Memory B cell (primary cell): ENCODE data around the gene OMD.
"Not testable (repeated sequence)": the region's sequence is repeated elsewhere in the genome, so short reads cannot be mapped to it uniquely, and the experiment has no call there.

Experiments used
- ATAC-seq: fragments of 150-1000 bp; cut with Tn5 transposase; 2 replicates; pipeline ENCODE4 v1.10.0; 2021; ENCODE audit warnings: low read depth, mild to moderate bottlenecking, moderate library complexity
- DNase-seq, 2 donors: peaks; one replicate each; pipeline ENCODE4 v3.0.0; 2022; ENCODE audit warnings: low spot score in 2 of 2
- H3K27ac Mint-ChIP-seq: one replicate; pipeline ENCODE4 v1.8.0; 2022; ENCODE audit warnings: mild to moderate bottlenecking, moderate library complexity, mixed read lengths
- H3K27me3 Mint-ChIP-seq: one replicate; pipeline ENCODE4 v1.8.0; 2022; ENCODE audit warnings: mixed read lengths
- H3K36me3 Mint-ChIP-seq: one replicate; pipeline ENCODE4 v1.8.0; 2022; ENCODE audit warnings: mild to moderate bottlenecking, mixed read lengths
- H3K4me1 Mint-ChIP-seq: one replicate; pipeline ENCODE4 v1.8.0; 2022; ENCODE audit warnings: mixed read lengths
- H3K4me3 Mint-ChIP-seq: one replicate; pipeline ENCODE4 v1.8.0; 2022; ENCODE audit warnings: mild to moderate bottlenecking, moderate library complexity, mixed read lengths
- H3K9me3 Mint-ChIP-seq: one replicate; pipeline ENCODE4 v1.8.0; 2022; ENCODE audit warnings: mixed read lengths

OMD gene

DNA sequence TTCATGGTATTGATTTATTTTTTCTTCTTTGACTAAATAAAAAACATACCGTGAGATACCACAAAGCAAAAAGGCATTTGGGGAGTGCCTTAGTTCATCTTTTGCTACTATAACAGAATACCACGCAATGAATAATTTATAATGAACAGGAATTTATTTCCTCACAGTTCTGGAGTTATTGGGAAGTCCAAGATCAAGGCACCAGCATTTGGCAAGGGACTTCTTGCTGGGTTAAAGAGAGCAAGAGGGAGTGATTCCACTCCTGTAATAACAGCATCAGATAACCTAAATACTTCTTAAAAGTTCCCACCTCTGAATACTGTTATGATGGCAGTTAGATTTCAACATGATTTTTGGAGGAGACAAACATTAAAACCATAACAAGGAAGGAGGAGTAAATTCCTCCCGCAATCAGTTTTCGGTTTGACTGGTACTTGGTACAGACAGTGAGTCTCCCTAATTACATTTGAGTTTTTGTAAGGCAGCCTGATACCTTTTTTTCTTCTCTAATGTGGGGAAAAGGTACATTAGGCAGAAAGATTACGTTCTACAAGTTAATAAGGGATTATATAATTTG lies 8.8 kb upstream of the OMD start:
- ATAC-seq (no peak), DNase-seq (no peak)
- no peaks in the 10 kb centered on the region for H3K4me1 Mint-ChIP-seq
- H3K4me3 Mint-ChIP-seq: no peak overlapping the region
- no peaks in the 10 kb centered on the region for H3K27me3 Mint-ChIP-seq
- no peaks in the 10 kb centered on the region for H3K9me3 Mint-ChIP-seq
- no peak overlapping the region for H3K27ac Mint-ChIP-seq
- peaks cover 3% of the 10 kb centered on the region for H3K36me3 Mint-ChIP-seq

- H3K9me3 Mint-ChIP-seq: no peaks in the 10 kb centered on the region
- no peak overlapping the region for H3K27ac Mint-ChIP-seq
- no peak overlapping the region for H3K4me3 Mint-ChIP-seq
- peaks cover 3% of the 10 kb centered on the region for H3K36me3 Mint-ChIP-seq
- no peak for ATAC-seq
- H3K27me3 Mint-ChIP-seq: no peaks in the 10 kb centered on the region
- no peak for DNase-seq
- no peaks in the 10 kb centered on the region for H3K4me1 Mint-ChIP-seq
These were observed 8.1 kb upstream of the OMD start for GRCh38 chr9:92432350-92432749.

DNA sequence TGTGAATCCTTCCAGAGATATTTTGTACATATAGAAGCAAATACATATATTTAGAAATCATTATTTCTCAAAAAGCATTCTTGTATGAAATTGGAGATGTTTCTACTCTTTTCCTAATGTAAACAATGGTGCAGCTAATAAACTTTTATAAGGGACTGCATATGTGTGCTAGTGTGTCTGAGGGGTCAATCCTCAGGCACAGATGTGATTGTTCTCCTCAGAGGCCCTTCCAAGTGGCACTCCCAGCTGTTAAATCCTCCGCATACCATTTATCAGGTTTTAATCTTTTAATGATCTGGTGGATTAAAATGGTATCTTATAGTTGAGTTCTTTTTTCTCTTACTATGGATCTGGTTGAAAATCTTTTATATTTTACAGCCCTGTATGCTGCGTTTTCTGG lies 5.6 kb upstream of the OMD start:
- Mint-ChIP-seq H3K4me1 (no peaks in the 10 kb centered on the region), H3K27me3 (no peaks in the 10 kb centered on the region), H3K4me3 (no peak overlapping the region), H3K9me3 (no peaks in the 10 kb centered on the region), H3K36me3 (peaks cover 3% of the 10 kb centered on the region), H3K27ac (no peak overlapping the region)
- no peak for DNase-seq
- no peak for ATAC-seq

GRCh38 chr9:92426501-92427145 lies 2.4 kb upstream of the OMD start:
- ATAC-seq: no peak
- peaks cover 3% of the 10 kb centered on the region for H3K36me3 Mint-ChIP-seq
- H3K4me1 Mint-ChIP-seq: no peaks in the 10 kb centered on the region
- no peak overlapping the region for H3K27ac Mint-ChIP-seq
- H3K4me3 Mint-ChIP-seq: no peak overlapping the region
- no peaks in the 10 kb centered on the region for H3K27me3 Mint-ChIP-seq
- no peaks in the 10 kb centered on the region for H3K9me3 Mint-ChIP-seq
- DNase-seq: no peak

DNA sequence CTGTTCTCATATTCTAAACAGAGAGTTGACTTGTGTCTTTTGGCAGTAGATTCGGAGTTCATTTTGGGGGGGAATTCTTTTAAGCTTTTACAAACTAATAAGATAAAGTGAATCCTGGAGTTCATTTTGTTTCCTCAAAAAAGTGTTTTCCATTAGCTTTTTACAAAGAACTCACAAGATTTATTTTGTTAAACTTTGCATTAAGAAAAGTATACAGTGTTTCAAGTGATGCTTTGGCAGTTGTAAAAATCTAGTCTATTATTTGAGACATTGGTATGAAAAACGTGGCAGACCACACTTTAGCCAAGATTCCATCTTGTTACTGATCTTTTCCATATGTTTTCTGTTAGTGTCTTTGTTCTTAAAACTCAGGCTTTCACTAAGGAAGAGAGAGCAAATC lies 1.2 kb upstream of the OMD start:
- Mint-ChIP-seq H3K9me3 (no peaks in the 10 kb centered on the region), H3K4me3 (no peak overlapping the region), H3K27ac (no peak overlapping the region), H3K36me3 (peaks cover under 1% of the 10 kb centered on the region), H3K27me3 (no peaks in the 10 kb centered on the region), H3K4me1 (no peaks in the 10 kb centered on the region)
- ATAC-seq: no peak
- no peak for DNase-seq

DNA sequence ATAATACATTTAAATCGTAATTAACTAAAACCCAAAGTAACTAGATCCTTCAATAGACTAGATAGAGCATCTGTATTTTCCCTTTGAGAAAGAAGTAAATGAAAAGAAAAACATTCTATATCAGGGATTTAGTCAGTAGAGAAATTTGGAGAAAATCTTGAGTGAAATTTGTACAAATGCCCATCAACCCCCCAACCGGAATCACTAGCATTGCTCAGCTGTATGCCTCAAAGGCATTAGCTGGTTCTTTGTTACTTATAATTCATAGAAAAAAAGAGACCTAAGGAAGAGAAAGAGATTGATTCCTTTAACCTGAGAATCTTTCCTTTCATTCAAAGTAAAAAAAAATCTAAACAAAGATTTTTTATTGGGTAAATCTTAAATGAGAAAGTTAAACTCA lies 659 bp downstream of the OMD start:
- H3K4me3 Mint-ChIP-seq: no peak overlapping the region
- no peaks in the 10 kb centered on the region for H3K4me1 Mint-ChIP-seq
- no peaks in the 10 kb centered on the region for H3K36me3 Mint-ChIP-seq
- DNase-seq: no peak
- ATAC-seq: no peak
- no peaks in the 10 kb centered on the region for H3K27me3 Mint-ChIP-seq
- H3K27ac Mint-ChIP-seq: no peak overlapping the region
- no peaks in the 10 kb centered on the region for H3K9me3 Mint-ChIP-seq

- Mint-ChIP-seq H3K4me3 (no peak overlapping the region), H3K4me1 (no peaks in the 10 kb centered on the region), H3K36me3 (no peaks in the 10 kb centered on the region), H3K27me3 (no peaks in the 10 kb centered on the region), H3K27ac (no peak overlapping the region), H3K9me3 (no peaks in the 10 kb centered on the region)
- ATAC-seq: no peak
- DNase-seq: no peak
These were observed 1.5 kb downstream of the OMD start for GRCh38 chr9:92422611-92423338.

DNA sequence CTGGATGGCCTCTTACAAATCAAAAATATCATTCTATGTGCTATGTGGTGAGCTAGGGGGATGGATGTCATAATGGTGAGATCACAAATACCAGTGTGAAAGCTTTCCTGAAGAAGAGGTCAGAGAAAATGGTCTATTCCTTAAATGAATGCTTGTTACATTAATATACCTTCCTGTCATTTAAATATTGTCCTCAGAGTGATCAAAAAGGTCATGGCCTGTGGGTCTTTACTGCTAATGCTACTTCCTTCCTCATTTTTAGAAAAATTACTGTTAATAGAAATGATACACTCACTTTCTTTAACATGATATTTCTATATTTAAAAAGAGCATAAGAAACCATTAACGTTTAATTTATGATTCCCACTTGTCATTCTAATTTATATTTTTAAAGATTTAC lies 9.7 kb downstream of the OMD start:
- no peaks in the 10 kb centered on the region for H3K27me3 Mint-ChIP-seq
- peaks cover 7% of the 10 kb centered on the region for H3K4me1 Mint-ChIP-seq
- H3K9me3 Mint-ChIP-seq: no peaks in the 10 kb centered on the region
- no peak overlapping the region for H3K27ac Mint-ChIP-seq
- no peak overlapping the region for H3K4me3 Mint-ChIP-seq
- no peak for DNase-seq
- peak; percentile 67 for ATAC-seq
- peaks cover 2% of the 10 kb centered on the region for H3K36me3 Mint-ChIP-seq

DNA sequence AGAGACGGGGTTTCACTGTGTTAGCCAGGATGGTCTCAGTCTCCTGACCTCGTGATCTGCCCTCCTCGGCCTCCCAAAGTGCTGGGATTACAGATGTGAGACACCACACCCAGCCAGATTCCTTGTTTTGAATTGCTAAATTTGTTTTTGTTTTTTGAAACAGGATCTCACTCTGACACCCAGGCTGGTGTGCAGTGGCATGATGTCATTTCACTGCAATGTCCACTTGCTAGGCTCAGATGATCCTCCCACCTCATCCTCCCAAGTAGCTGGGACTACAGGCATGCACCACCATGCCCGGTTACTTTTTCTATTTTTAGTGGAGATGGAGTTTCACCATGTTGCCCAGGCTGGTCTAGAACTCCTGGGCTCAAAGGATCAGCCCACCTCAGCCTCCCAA lies 13.1 kb downstream of the OMD start:
- H3K27ac Mint-ChIP-seq, DNase-seq, H3K27me3 Mint-ChIP-seq, H3K36me3 Mint-ChIP-seq, H3K9me3 Mint-ChIP-seq, H3K4me3 Mint-ChIP-seq, ATAC-seq: not testable (repeated sequence)
- peaks cover 15% of the 10 kb centered on the region for H3K4me1 Mint-ChIP-seq

GRCh38 chr9:92408747-92409478 lies 15.4 kb downstream of the OMD start:
- ATAC-seq (no peak), DNase-seq (no peak)
- Mint-ChIP-seq H3K4me3 (no peak overlapping the region), H3K9me3 (peaks cover 2% of the 10 kb centered on the region), H3K36me3 (peaks cover 2% of the 10 kb centered on the region), H3K4me1 (peaks cover 12% of the 10 kb centered on the region), H3K27me3 (no peaks in the 10 kb centered on the region), H3K27ac (no peak overlapping the region)

DNA sequence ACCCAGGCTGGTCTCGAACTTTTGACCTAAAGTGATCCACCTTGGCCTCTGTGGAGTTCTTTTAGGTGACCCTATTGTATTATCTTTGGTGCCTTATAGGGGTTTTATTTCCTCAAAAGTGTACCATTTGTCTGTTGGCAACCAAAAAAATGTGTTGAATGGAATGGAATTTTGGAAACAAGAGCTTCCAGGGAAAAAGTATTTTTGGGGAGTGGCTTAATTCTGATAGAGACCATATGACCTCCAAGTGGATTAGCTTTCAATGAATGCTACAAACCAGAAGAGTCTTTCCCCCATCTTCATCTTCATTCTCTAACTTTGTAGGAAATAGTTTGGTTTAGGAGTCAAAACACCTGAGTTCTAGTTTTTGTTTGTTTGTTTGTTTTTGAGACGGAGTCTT lies 16.5 kb downstream of the OMD start:
- Mint-ChIP-seq H3K4me1 (peaks cover 12% of the 10 kb centered on the region), H3K4me3 (no peak overlapping the region), H3K36me3 (no peaks in the 10 kb centered on the region), H3K27me3 (no peaks in the 10 kb centered on the region), H3K9me3 (peaks cover 2% of the 10 kb centered on the region), H3K27ac (no peak overlapping the region)
- ATAC-seq (no peak), DNase-seq (no peak)

DNA sequence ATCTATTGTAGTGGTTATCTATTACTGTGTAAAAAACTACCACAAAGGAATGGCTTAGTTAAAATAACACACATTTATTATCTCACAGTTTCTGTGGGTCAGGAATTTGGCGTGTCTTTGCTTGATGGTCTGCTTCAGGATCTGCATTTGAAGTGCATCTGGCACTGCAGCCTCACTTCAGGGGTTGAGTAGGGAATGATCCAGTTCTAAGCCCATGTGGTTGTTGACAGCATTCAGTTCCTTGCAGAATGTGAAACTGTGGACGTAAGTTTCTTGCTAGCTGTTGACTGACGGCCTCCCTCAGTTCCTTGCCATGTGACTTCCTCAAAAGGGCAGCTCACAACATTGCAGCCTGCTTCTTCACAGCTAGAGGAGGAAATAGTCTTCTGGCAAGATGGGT lies 17.8 kb downstream of the OMD start:
- H3K36me3 Mint-ChIP-seq: no peaks in the 10 kb centered on the region
- H3K4me1 Mint-ChIP-seq: peaks cover 12% of the 10 kb centered on the region
- ATAC-seq: peak; percentile 99
- peak overlapping the region; percentile 44 for H3K4me3 Mint-ChIP-seq
- no peaks in the 10 kb centered on the region for H3K27me3 Mint-ChIP-seq
- DNase-seq: peak; percentile 20 to 27
- peaks cover 2% of the 10 kb centered on the region for H3K9me3 Mint-ChIP-seq
- peak overlapping the region; percentile 65 for H3K27ac Mint-ChIP-seq

DNA sequence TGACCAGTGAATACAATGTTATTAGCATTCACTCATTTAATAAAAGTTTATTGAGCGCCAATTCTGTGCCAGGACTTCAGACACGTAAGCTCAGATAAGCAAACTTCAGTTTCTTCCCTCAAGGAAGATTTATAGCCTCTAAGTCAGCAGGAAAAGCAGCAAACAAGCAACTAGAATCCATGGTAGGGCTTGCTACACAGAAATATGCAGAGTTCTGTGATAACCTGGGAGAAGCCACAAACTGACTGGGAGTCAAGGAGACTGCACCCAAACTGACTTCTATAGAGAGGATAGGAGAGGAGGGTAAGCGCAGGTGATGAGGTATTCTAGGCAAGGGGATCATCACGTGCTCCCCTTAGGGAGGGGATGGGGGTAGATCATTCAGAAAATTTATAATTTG lies 18.5 kb downstream of the OMD start:
- no peaks in the 10 kb centered on the region for H3K36me3 Mint-ChIP-seq
- H3K4me3 Mint-ChIP-seq: peak overlapping the region; percentile 44
- H3K27me3 Mint-ChIP-seq: no peaks in the 10 kb centered on the region
- DNase-seq (no peak), ATAC-seq (no peak)
- peaks cover 12% of the 10 kb centered on the region for H3K4me1 Mint-ChIP-seq
- H3K9me3 Mint-ChIP-seq: peaks cover 2% of the 10 kb centered on the region
- H3K27ac Mint-ChIP-seq: peak overlapping the region; percentile 65
